ENCODE results near the gene PRKAG3.

PRKAG3 gene

GRCh38 chr2:218827701-218828476, 3.7 kb downstream of the PRKAG3 start:
- TF ChIP-seq NFIC (IDR thresholded peaks at IDR 0.05), result no peak
- TF ChIP-seq, protein P1, sequence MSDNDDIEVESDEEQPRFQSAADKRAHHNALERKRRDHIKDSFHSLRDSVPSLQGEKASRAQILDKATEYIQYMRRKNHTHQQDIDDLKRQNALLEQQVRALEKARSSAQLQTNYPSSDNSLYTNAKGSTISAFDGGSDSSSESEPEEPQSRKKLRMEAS (IDR thresholded peaks at IDR 0.05), result no peak
- TF ChIP-seq TAF1 (IDR thresholded peaks at IDR 0.05; ENCODE audit: low read depth), result no peak
- no peak for TF ChIP-seq ZBTB7A (IDR thresholded peaks at IDR 0.05; ENCODE audit: low read depth)
- TF ChIP-seq EP300 (IDR thresholded peaks at IDR 0.05; ENCODE audit: borderline replicate concordance), result no peak
- no peak for TF ChIP-seq TEAD4 (IDR thresholded peaks at IDR 0.05)
- no peak for TF ChIP-seq YY1 (IDR thresholded peaks at IDR 0.05; ENCODE audit: low read depth)
- no peak for TF ChIP-seq CEBPB (IDR thresholded peaks at IDR 0.05)
- TF ChIP-seq EGR1 (IDR thresholded peaks at IDR 0.05), result no peak
- no peak for TF ChIP-seq CREB1 (IDR thresholded peaks at IDR 0.05; ENCODE audit: low read depth)

- TF ChIP-seq YY1 (IDR thresholded peaks at IDR 0.05; ENCODE audit: low read depth) (no peak), CREB1 (IDR thresholded peaks at IDR 0.05; ENCODE audit: low read depth) (no peak), FOXM1 (IDR thresholded peaks at IDR 0.05; ENCODE audit: borderline replicate concordance, low read depth) (no peak), EGR1 (IDR thresholded peaks at IDR 0.05) (no peak), TAF1 (IDR thresholded peaks at IDR 0.05; ENCODE audit: low read depth) (no peak), TEAD4 (IDR thresholded peaks at IDR 0.05) (no peak), ZBTB7A (IDR thresholded peaks at IDR 0.05; ENCODE audit: low read depth) (no peak), RAD21 (IDR thresholded peaks at IDR 0.05; ENCODE audit: low read depth) (no peak), NFIC (IDR thresholded peaks at IDR 0.05) (no peak), EP300 (IDR thresholded peaks at IDR 0.05; ENCODE audit: borderline replicate concordance) (no peak), TCF12 (IDR thresholded peaks at IDR 0.05; ENCODE audit: low read depth) (no peak), CEBPB (IDR thresholded peaks at IDR 0.05) (no peak)
- TF ChIP-seq, protein P2, sequence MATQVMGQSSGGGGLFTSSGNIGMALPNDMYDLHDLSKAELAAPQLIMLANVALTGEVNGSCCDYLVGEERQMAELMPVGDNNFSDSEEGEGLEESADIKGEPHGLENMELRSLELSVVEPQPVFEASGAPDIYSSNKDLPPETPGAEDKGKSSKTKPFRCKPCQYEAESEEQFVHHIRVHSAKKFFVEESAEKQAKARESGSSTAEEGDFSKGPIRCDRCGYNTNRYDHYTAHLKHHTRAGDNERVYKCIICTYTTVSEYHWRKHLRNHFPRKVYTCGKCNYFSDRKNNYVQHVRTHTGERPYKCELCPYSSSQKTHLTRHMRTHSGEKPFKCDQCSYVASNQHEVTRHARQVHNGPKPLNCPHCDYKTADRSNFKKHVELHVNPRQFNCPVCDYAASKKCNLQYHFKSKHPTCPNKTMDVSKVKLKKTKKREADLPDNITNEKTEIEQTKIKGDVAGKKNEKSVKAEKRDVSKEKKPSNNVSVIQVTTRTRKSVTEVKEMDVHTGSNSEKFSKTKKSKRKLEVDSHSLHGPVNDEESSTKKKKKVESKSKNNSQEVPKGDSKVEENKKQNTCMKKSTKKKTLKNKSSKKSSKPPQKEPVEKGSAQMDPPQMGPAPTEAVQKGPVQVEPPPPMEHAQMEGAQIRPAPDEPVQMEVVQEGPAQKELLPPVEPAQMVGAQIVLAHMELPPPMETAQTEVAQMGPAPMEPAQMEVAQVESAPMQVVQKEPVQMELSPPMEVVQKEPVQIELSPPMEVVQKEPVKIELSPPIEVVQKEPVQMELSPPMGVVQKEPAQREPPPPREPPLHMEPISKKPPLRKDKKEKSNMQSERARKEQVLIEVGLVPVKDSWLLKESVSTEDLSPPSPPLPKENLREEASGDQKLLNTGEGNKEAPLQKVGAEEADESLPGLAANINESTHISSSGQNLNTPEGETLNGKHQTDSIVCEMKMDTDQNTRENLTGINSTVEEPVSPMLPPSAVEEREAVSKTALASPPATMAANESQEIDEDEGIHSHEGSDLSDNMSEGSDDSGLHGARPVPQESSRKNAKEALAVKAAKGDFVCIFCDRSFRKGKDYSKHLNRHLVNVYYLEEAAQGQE (IDR thresholded peaks at IDR 0.05; ENCODE audit: low read depth), result no peak
- TF ChIP-seq, protein P1 (IDR thresholded peaks at IDR 0.05), result no peak
- TF ChIP-seq, protein P3, sequence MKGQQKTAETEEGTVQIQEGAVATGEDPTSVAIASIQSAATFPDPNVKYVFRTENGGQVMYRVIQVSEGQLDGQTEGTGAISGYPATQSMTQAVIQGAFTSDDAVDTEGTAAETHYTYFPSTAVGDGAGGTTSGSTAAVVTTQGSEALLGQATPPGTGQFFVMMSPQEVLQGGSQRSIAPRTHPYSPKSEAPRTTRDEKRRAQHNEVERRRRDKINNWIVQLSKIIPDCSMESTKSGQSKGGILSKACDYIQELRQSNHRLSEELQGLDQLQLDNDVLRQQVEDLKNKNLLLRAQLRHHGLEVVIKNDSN (IDR thresholded peaks at IDR 0.05), result no peak
These were observed 4.8 kb downstream of the PRKAG3 start for GRCh38 chr2:218826791-218827190.

- TF ChIP-seq FOXM1 (IDR thresholded peaks at IDR 0.05; ENCODE audit: borderline replicate concordance, low read depth) (no peak), EGR1 (IDR thresholded peaks at IDR 0.05) (no peak), CREB1 (IDR thresholded peaks at IDR 0.05; ENCODE audit: low read depth) (no peak), TCF12 (IDR thresholded peaks at IDR 0.05; ENCODE audit: low read depth) (no peak), RAD21 (IDR thresholded peaks at IDR 0.05; ENCODE audit: low read depth) (no peak), CEBPB (IDR thresholded peaks at IDR 0.05) (no peak), TEAD4 (IDR thresholded peaks at IDR 0.05) (no peak), YY1 (IDR thresholded peaks at IDR 0.05; ENCODE audit: low read depth) (no peak), EP300 (IDR thresholded peaks at IDR 0.05; ENCODE audit: borderline replicate concordance) (no peak), NFIC (IDR thresholded peaks at IDR 0.05) (no peak), ZBTB7A (IDR thresholded peaks at IDR 0.05; ENCODE audit: low read depth) (no peak), TAF1 (IDR thresholded peaks at IDR 0.05; ENCODE audit: low read depth) (no peak)
- TF ChIP-seq, protein P2 (IDR thresholded peaks at IDR 0.05; ENCODE audit: low read depth), result no peak
- TF ChIP-seq, protein P1 (IDR thresholded peaks at IDR 0.05), result no peak
- TF ChIP-seq, protein P3 (IDR thresholded peaks at IDR 0.05), result no peak
These were observed 7.6 kb downstream of the PRKAG3 start for GRCh38 chr2:218824004-218824403.

DNA sequence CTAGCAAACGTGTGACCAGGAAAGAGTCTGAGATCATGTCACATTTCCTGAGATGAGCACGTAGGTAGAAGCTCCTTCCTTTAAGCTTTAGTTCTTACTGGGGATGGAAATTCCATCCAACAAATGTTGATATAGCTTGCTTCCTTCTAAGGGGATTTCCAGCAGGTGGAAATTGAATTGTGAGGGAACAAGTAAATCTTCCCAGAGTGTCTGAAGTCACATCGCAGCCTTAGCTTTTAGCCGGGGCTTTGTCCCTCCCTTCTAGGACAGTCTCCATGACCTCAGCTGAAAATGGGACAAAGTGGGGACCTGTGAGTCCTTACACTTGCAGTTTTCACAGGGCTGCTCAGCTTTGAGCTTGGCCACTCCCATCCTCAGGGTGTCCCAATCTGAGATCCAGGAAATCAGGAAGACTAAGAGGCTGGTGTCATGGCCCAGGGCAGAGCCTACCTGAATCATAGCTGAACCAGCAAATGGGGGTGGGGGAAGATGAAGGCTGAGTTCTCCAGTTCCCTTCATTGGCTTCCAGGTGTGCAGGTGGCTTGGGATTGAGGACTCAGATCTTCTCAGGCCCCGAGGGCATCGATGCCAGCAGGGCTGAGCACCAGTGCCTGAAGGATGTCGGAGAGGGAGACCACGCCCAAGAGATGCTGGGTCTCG, 8.3 kb downstream of the PRKAG3 start:
- TF ChIP-seq TCF12 (IDR thresholded peaks at IDR 0.05; ENCODE audit: low read depth), result no peak
- TF ChIP-seq RAD21 (IDR thresholded peaks at IDR 0.05; ENCODE audit: low read depth), result no peak
- TF ChIP-seq EGR1 (IDR thresholded peaks at IDR 0.05), result no peak
- no peak for TF ChIP-seq NFIC (IDR thresholded peaks at IDR 0.05)
- TF ChIP-seq ZBTB7A (IDR thresholded peaks at IDR 0.05; ENCODE audit: low read depth), result no peak
- TF ChIP-seq FOXM1 (IDR thresholded peaks at IDR 0.05; ENCODE audit: borderline replicate concordance, low read depth), result no peak
- TF ChIP-seq, protein P3 (IDR thresholded peaks at IDR 0.05), result no peak
- TF ChIP-seq, protein P2 (IDR thresholded peaks at IDR 0.05; ENCODE audit: low read depth), result no peak
- TF ChIP-seq, protein P1 (IDR thresholded peaks at IDR 0.05), result no peak
- TF ChIP-seq YY1 (IDR thresholded peaks at IDR 0.05; ENCODE audit: low read depth), result no peak
- no peak for TF ChIP-seq EP300 (IDR thresholded peaks at IDR 0.05; ENCODE audit: borderline replicate concordance)
- TF ChIP-seq CEBPB (IDR thresholded peaks at IDR 0.05), result no peak
- no peak for TF ChIP-seq TAF1 (IDR thresholded peaks at IDR 0.05; ENCODE audit: low read depth)
